Fibroblast of skin of right biceps (primary cell): ENCODE results near the gene ANKRD36C.
"Not testable (repeated sequence)": the region's sequence is repeated elsewhere in the genome, so short reads cannot be mapped to it uniquely, and the experiment has no call there.

Source experiments
- DNase-seq: peaks from one replicate; pipeline ENCODE4 v3.0.0-alpha.2; 2013

ANKRD36C gene

DNA sequence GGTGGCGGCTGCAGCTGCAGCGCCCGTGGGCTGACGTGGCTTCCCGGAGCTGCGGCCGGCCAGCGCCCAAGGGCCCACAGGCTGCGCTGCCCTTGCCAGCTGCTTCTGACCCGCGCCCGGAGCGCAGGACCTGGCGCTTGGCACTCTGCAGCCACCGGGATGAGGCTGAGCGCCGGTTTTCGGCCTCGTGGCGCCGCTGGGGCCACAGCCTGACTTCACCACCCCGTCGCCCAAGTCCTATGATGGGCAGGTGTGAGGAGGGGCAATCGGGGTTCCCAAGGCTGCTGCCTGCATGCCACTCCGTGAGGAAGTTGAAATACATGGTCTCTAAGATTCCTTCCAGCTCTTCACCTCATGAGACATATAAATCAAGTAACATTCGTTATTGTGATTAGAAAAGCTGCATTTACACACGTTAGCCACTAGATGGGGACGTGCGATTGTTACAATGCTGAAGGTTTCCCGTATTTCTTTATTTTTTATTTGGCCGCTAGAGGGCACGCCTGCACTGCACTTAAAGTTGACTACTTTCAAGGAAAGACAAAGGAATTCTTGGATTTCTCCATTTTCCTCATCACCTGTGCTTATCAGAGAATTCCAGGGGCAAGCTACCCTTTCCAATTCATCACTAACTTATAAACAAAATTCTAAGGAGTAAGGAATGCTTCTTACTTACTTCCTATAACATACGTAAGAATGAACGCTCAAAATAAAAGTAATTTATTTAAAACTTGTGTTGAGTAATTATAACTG, 1.1 kb upstream of the ANKRD36C start:
- peak; percentile 56 for DNase-seq

GRCh38 chr2:95992102-95992501, 478 bp upstream of the ANKRD36C start:
- DNase-seq: not testable (repeated sequence)

DNA sequence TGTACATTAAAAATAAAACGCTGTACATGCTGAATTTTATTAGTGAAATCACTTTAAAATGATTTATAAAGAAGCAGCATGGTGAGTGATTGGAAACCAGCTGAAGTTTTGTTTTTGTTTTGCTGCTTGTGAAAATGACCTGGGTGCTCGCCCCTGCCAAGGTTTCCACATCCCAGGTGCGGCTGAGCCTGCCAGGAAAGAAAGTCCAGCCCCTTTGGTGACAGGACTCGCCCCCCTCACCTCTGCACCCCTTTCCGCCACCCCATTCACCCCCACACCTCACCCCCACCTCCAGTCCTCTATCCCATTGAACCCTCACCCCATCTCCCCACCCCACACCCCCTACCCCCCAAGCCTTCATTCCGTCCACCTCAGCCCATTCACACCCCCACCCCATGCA, 740 bp downstream of the ANKRD36C start:
- DNase-seq: not testable (repeated sequence)

GRCh38 chr2:95951662-95952061, 40.0 kb downstream of the ANKRD36C start:
- DNase-seq: not testable (repeated sequence)

DNA sequence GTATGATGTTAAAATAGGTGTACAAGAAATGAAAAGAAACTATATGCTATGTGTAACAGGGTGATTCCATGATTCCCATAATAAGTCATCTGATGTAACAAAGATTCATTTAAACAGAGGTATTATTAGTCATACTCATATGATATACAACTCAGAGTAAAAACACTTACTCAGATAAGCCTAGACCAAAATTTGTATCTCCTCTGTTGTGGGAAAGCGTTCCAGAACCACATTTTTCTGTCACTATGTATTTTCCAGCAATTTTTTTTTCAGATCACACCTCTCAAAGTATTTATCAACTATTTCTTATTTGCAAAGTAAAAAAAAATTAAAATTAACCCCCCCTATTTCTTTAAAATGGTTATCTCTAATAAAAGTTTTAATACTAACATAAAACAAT, 43.6 kb downstream of the ANKRD36C start:
- peak; percentile 27 for DNase-seq

GRCh38 chr2:95939947-95940346, 51.7 kb downstream of the ANKRD36C start:
- not testable (repeated sequence) for DNase-seq

- not testable (repeated sequence) for DNase-seq
These were observed 60.9 kb downstream of the ANKRD36C start for GRCh38 chr2:95930740-95931139.

DNA sequence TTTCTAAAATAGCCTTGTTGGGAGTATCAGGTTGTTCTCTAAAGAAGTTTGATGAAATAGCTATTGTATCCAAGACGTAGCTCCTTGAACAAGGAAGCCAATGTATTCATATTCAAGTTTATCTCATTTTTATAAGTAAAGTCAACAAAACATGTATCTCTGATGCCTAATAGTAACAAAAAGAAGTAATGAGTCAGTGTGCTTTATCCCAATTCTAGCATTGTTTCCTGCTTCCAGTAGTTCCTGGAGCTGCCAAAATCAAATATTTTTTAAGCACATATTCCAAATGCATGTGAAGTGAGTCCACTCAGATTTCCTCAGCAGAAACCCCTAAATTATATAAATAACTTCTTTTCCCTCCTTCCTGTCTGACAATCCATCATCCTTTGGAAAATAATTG, 74.6 kb downstream of the ANKRD36C start:
- DNase-seq: peak; percentile 9

DNA sequence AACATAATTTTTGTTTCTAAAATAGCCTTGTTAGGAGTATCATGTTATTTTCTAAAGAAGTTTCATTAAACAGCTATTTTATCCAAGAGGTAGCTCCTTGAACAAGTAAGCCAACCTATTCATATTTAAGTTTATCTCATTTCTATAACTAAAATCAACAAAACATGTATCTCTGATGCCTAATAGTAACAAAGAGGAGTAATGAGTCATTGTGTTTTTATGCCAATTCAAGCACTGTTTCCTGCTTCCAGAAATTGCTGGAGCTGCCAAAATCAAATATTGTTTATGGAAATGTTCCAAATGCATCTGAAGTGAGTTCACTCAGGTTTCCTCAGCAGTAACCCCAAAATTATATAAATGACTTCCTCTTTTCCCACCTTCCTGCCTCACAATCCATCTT, 76.5 kb downstream of the ANKRD36C start:
- DNase-seq: not testable (repeated sequence)

GRCh38 chr2:95911431-95911830, 80.2 kb downstream of the ANKRD36C start:
- DNase-seq: peak; percentile 82

DNA sequence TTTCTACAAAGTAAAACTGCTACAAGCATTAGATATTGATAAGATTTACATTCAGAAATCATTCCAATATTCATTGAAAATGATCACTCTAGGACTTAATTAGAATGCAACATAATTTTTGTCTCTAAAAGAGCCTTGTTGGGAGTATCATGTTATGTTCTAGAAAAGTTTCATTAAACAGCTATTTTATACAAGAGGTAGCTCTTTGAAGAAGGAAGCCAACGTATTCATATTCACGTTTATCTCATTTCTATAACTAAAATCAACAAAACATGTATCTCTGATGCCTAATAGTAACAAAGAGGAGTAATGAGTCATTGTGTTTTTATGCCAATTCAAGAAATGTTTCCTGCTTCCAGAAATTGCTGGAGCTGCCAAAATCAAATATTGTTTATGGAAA, 97.2 kb downstream of the ANKRD36C start:
- not testable (repeated sequence) for DNase-seq

GRCh38 chr2:95867929-95868328, 123.7 kb downstream of the ANKRD36C start:
- not testable (repeated sequence) for DNase-seq

GRCh38 chr2:95867047-95867677, 124.5 kb downstream of the ANKRD36C start:
- not testable (repeated sequence) for DNase-seq

- DNase-seq: not testable (repeated sequence)
These were observed 129.5 kb downstream of the ANKRD36C start for GRCh38 chr2:95862121-95862520.

DNA sequence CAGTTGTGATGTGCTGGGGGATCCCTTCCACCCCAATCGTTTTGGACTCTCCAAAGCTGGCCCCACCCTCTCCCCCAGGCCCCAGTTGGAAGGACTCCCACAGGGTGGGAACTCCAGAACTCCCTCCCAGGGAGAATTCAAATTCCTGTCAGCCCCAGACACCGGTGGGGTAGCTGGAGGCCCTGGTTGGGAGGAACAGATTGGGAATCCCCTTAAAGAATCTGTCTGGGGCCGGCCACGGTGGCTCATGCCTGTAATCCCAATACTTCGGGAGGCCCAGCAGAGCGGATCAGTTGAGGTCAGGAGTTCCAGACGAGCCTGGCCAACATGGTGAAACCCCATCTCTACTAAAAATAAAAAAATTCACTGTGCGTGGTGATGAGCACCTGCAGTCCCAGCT, 155.5 kb downstream of the ANKRD36C start:
- no peak for DNase-seq

GRCh38 chr2:95834077-95835013, 157.3 kb downstream of the ANKRD36C start:
- DNase-seq: not testable (repeated sequence)

- DNase-seq: not testable (repeated sequence)
These were observed 167.4 kb downstream of the ANKRD36C start for GRCh38 chr2:95824218-95824617.

DNA sequence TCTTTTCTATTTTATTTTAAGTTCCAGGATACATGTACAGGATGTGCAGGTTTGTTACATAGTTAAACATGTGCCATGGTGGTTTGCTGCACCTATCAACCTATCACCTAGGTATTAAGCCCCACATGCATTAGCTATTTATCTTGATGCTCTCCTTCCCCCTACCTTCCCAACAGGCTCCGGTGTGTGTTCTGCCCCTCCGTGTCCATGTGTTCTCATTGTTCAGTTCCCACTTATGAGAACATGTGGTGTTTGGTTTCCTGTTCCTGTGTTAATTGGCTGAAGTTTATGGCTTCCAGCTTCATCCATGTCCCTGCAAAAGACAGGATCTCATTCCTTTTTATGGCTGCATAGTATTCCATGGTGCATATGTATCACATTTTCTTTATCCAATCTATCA, 174.1 kb downstream of the ANKRD36C start:
- not testable (repeated sequence) for DNase-seq

DNA sequence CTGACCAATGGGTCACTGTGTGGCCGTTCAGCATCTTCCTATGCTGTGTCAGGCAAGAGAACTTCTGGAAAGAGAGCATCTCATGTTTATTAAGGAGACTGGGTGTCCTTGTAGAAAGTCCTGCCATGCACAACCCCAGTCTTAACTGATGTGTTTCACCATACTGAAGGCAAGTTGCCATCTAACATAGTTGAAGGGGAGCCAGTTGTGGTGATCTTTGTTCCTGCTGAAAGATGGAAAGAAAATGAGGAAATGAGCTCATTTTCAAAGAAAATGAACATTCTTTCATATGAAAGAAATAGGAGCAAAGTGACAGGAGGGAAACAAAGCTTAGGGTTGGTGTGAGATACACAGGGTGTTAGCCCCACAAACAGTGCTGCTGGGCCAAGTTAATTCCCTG, 178.3 kb downstream of the ANKRD36C start:
- peak; percentile 25 for DNase-seq

DNA sequence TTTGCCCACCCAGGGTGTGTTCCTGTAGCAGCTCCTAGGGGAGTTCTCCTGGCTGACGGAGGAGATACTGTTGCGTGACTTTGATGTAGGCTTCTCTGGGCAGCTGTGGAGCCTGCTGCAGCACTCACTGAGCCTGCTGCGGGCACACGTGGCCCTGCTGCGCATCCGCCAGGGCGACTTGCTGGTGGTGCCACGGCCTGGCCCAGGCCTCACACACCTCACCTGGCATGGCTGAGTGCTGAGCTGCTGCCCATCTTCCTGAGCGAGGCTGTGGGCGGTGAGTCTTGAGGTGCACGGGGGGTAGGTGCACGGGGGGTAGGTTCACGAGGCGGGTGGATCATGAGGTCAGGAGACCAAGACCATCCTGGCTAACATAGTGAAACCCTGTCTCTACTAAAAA, 191.7 kb downstream of the ANKRD36C start:
- DNase-seq: no peak

DNA sequence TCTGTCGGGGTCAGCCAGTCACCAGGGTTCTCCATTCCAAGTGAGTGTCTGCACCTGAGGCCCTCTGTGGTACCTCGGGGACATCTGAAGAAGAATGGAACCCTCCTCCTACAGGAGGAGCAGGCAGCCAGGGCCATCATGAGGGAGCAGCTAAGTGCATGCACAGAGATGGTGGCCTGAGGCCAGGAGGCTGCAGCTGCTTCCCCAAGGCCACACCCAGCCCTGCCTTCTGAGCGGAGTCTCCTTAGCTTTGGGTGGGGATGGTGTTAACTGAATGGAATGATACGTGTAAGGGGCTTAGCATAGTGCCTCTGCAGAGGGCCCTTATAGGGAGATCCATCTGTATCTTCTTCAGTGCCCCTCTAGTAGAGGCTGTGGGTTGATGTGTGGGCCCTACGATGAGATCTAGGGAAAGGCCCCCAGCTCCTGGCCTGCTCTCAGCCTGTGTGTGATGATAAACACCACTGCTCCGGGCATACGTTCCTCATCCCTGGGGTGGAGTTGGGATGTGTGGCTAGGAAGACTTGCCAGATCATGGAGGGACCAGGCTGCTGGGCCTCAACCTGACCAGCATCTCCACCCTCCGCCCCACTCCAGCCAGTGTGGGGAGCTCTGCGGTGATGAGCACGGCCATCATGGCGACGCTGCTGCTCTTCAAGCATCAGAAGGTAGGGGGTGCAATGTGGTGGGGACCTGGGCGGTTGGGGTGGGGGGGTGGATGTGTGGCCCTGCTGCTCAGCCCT, 192.3 kb downstream of the ANKRD36C start:
- DNase-seq: not testable (repeated sequence)
